NCI-H524 treated with DMSO at 0.1 percent for 48 hours (cell line): ENCODE measurements around the gene MFN2.
A peak's percentile ranks its signal among the peaks of the same experiment; 100 is the strongest.
"Not testable (repeated sequence)": the region's sequence is repeated elsewhere in the genome, so short reads cannot be mapped to it uniquely, and the experiment has no call there.

Experiments used
- DNase-seq: peaks from one replicate; lab custom pipeline; 2025; lab: John Stamatoyannopoulos, UW

MFN2 gene

GRCh38 chr1:11979851-11980675 is at the start of gene MFN2:
Gene MFN2 (plus strand): TSS chr1:11980444. CDS start chr1:11989169, 8,725 bp downstream.
- DNase-seq: peak; percentile 86

- DNase-seq: no peak
Observed at GRCh38 chr1:11930571-11931445, 49.4 kb upstream of the MFN2 start.

- DNase-seq: no peak
Observed at GRCh38 chr1:11931845-11932244, 48.4 kb upstream of the MFN2 start.

- DNase-seq: peak; percentile 32
Observed at GRCh38 chr1:11934302-11935056, 45.8 kb upstream of the MFN2 start, which contains the start of gene PLOD1. Gene PLOD1 (plus strand): TSS chr1:11934717. CDS start chr1:11934780, 63 bp downstream.

- no peak for DNase-seq
Observed at GRCh38 chr1:11935057-11935412, 45.2 kb upstream of the MFN2 start.

GRCh38 chr1:11935733-11936132 is 44.5 kb upstream of the MFN2 start:
- not testable (repeated sequence) for DNase-seq

- no peak for DNase-seq
Observed at GRCh38 chr1:11938722-11939526, 41.3 kb upstream of the MFN2 start.

- DNase-seq: not testable (repeated sequence)
Observed at GRCh38 chr1:11939794-11940193, 40.5 kb upstream of the MFN2 start.

GRCh38 chr1:11940260-11940921 is 39.9 kb upstream of the MFN2 start:
- no peak for DNase-seq

- DNase-seq: no peak
Observed at GRCh38 chr1:11942280-11942679, 38.0 kb upstream of the MFN2 start.

GRCh38 chr1:11943619-11944018 is 36.6 kb upstream of the MFN2 start:
- no peak for DNase-seq

- no peak for DNase-seq
Observed at GRCh38 chr1:11944358-11944931, 35.8 kb upstream of the MFN2 start.

- DNase-seq: no peak
Observed at GRCh38 chr1:11946647-11947046, 33.6 kb upstream of the MFN2 start.

- DNase-seq: no peak
Observed at GRCh38 chr1:11948822-11949458, 31.3 kb upstream of the MFN2 start.

GRCh38 chr1:11951901-11952300 is 28.3 kb upstream of the MFN2 start:
- peak; percentile 24 for DNase-seq

- no peak for DNase-seq
Observed at GRCh38 chr1:11952455-11953109, 27.7 kb upstream of the MFN2 start.

GRCh38 chr1:11955221-11955620 is 25.0 kb upstream of the MFN2 start:
- DNase-seq: no peak

GRCh38 chr1:11957398-11957797 is 22.8 kb upstream of the MFN2 start:
- no peak for DNase-seq

GRCh38 chr1:11957897-11958296 is 22.3 kb upstream of the MFN2 start:
- DNase-seq: no peak
